ENCODE data around the gene IPCEF1. TPM values are rescaled to one million over a fixed set of nuclear protein-coding genes. Genes with fewer than 3 reads are reported as not detected.

IPCEF1 gene
- total RNA-seq, 1 experiment from 2014 or later, result 0.48 TPM

DNA sequence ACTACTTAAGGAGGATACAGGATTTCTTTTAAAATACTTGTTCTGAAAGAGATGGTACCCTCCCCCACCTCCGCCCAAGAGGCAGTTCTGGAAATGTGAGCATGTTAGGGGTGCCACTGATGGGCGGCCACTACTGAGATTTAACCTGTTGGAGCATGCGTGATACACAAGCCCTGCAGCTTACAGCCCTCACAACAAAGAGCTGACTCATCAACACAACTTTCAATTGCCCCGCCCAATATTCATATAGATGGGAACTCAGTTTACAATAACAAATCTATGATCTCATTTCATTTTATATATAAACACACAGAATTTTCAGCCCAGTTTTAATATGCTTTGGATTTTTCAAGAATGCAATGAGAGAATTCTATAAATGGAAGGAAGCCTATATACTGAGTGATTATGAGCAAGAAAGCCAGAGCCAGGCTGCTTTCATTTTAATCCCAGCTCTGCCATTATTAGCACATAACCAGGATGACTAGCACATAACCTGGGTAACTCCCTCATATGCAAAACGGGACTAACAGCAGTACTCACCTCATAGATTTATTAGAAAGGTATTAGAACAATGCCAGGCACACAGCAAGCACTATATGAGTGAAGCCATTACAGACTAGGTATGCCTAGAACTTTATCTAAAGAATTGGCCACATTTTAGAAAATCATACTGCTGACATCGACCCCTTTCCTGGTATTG is 45.6 kb upstream of the IPCEF1 start:
- H3K9me3 Mint-ChIP-seq, result no peaks in the 10 kb centered on the region
- Histone ChIP-seq H3K9ac (ENCODE audit: extremely low read depth, insufficient read length, low read length) (no peak overlapping the region), H2BK120ac (ENCODE audit: low read depth, low read length, poor library complexity, severe bottlenecking) (no peak overlapping the region)

More for the DNA sequence above, 45.6 kb upstream of the IPCEF1 start:
- Histone ChIP-seq H3K4me2 (ENCODE audit: insufficient read depth, insufficient read length, low read length) (no peak overlapping the region), H3K56ac (ENCODE audit: insufficient read length, low read depth, low read length) (no peak overlapping the region), H2BK12ac (ENCODE audit: insufficient read length, low read depth, low read length) (no peak overlapping the region), H4K5ac (ENCODE audit: insufficient read length, low read depth, low read length) (no peak overlapping the region), H3K23ac (ENCODE audit: insufficient read length, low read depth, low read length) (no peak overlapping the region), H3K4ac (ENCODE audit: low read depth, low read length) (no peak overlapping the region), H3K27ac (ENCODE audit: insufficient read length, low read depth, low read length) (no peak overlapping the region), H2BK20ac (ENCODE audit: low read depth, low read length, poor library complexity, severe bottlenecking) (no peak overlapping the region), H3K4me1 (ENCODE audit: insufficient read depth, low read length) (no peaks in the 10 kb centered on the region), H3K79me1 (ENCODE audit: insufficient read depth, low read depth, low read length, poor library complexity, severe bottlenecking) (no peaks in the 10 kb centered on the region), H4K8ac (replicated peaks; ENCODE audit: insufficient read length, low read depth, low read length) (no peak overlapping the region), H3K27me3 (ENCODE audit: insufficient read depth, low read length) (no peaks in the 10 kb centered on the region), H4K91ac (ENCODE audit: insufficient read length, low read depth, low read length) (no peak overlapping the region), H3K79me2 (ENCODE audit: insufficient read depth, low read length) (no peaks in the 10 kb centered on the region), H3K14ac (ENCODE audit: insufficient read depth, low read length) (no peak overlapping the region), H2AK5ac (ENCODE audit: insufficient read length, low read length) (no peak overlapping the region), H2BK15ac (ENCODE audit: low read depth, low read length) (no peak overlapping the region), H3T11ph (ENCODE audit: low read length) (no peak overlapping the region), H2AFZ (ENCODE audit: low read length) (no peak overlapping the region), H2BK5ac (ENCODE audit: insufficient read length, low read length) (no peak overlapping the region), H3K23me2 (ENCODE audit: insufficient read length, low read depth, low read length, poor library complexity, severe bottlenecking) (no peaks in the 10 kb centered on the region), H4K20me1 (ENCODE audit: control insufficient read depth, insufficient read depth, insufficient read length) (no peaks in the 10 kb centered on the region), H3K18ac (ENCODE audit: insufficient read length, low read depth, low read length) (no peak overlapping the region), H3K9me3 (ENCODE audit: control insufficient read depth, low read depth, low read length) (no peaks in the 10 kb centered on the region)
- no peaks in the 10 kb centered on the region for H3K27me3 Mint-ChIP-seq (ENCODE audit: low read depth)
- TF ChIP-seq, protein P1, sequence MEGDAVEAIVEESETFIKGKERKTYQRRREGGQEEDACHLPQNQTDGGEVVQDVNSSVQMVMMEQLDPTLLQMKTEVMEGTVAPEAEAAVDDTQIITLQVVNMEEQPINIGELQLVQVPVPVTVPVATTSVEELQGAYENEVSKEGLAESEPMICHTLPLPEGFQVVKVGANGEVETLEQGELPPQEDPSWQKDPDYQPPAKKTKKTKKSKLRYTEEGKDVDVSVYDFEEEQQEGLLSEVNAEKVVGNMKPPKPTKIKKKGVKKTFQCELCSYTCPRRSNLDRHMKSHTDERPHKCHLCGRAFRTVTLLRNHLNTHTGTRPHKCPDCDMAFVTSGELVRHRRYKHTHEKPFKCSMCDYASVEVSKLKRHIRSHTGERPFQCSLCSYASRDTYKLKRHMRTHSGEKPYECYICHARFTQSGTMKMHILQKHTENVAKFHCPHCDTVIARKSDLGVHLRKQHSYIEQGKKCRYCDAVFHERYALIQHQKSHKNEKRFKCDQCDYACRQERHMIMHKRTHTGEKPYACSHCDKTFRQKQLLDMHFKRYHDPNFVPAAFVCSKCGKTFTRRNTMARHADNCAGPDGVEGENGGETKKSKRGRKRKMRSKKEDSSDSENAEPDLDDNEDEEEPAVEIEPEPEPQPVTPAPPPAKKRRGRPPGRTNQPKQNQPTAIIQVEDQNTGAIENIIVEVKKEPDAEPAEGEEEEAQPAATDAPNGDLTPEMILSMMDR (conservative IDR thresholded peaks at IDR 0.05), result no peak
- no peak for DNase-seq
- H3K27ac Mint-ChIP-seq, result peak overlapping the region in 1 of 3 experiments; percentile 81; a peak in 1 of 7 replicates
- no peak overlapping the region for H3K4me3 Mint-ChIP-seq
- peaks cover 12 to 24% (median 13%) of the 10 kb centered on the region in 3 experiments for H3K36me3 Mint-ChIP-seq (ENCODE audit: insufficient read depth in 1 of 3, low read depth in 3 of 3)
- no CpG with 5 or more reads among the region's 6 CpGs for WGBS (ENCODE audit: extremely low coverage, insufficient read length, low lambda C conversion rate)
- H3K4me1 Mint-ChIP-seq, result peaks cover 2 to 16% of the 10 kb centered on the region in 2 experiments; a peak in 3 of 4 replicates

All from H9 (cell line).